Brain microvascular endothelial cell (primary cell): ENCODE data around the gene PLPP7.
"Not testable (repeated sequence)": the region's sequence is repeated elsewhere in the genome, so short reads cannot be mapped to it uniquely, and the experiment has no call there.

Experiments
- DNase-seq: peaks from one replicate; pipeline ENCODE4 v3.0.0-alpha.2; 2020
- H3K27ac ChIP-seq: fragments of 250-450 bp; sonication (Bioruptor Pico); 2 replicates; pipeline ENCODE4 v1.5.1; 2020; ENCODE audit warnings: mild to moderate bottlenecking, moderate library complexity
- H3K27me3 ChIP-seq: fragments of 250-450 bp; sonication (Bioruptor Pico); replicated peaks from 2 replicates; pipeline ENCODE4 v1.5.1; 2020; ENCODE audit warnings: mild to moderate bottlenecking
- H3K36me3 ChIP-seq: fragments of 250-450 bp; sonication (Bioruptor Pico); replicated peaks from 2 replicates; pipeline ENCODE4 v1.5.1; 2020; ENCODE audit warnings: mild to moderate bottlenecking
- H3K4me3 ChIP-seq: 2 replicates; pipeline ENCODE4 v1.5.1; 2011; ENCODE audit warnings: low read depth, mild to moderate bottlenecking, control low read depth, low read length, moderate library complexity
- CTCF ChIP-seq: IDR thresholded peaks from 2 replicates; pipeline ENCODE4 v1.5.1; 2011; ENCODE audit warnings: low read depth, mild to moderate bottlenecking, moderate library complexity, low read length, control low read depth, inconsistent platforms; ENCODE audit errors: missing control alignments
- in situ Hi-C: cut with HindIII; loops from 2 replicates; pipeline ENCODE4 v1.10.0; 2017; ENCODE audit warnings: low sequenced_read_pairs, low pct_ligation_motif_present

Gene PLPP7

GRCh38 chr9:131259432-131259898 lies 30.1 kb upstream of the PLPP7 start:
- no peak for TF ChIP-seq CTCF
- H3K27me3 ChIP-seq: no peaks in the 10 kb centered on the region
- DNase-seq: no peak
- no peak overlapping the region for H3K27ac ChIP-seq
- in situ Hi-C loops: no loop called here
- no peak overlapping the region for H3K4me3 ChIP-seq
- no peaks in the 10 kb centered on the region for H3K36me3 ChIP-seq

GRCh38 chr9:131259916-131260597 lies 29.5 kb upstream of the PLPP7 start:
- Histone ChIP-seq H3K27me3 (no peaks in the 10 kb centered on the region), H3K27ac (no peak overlapping the region), H3K4me3 (no peak overlapping the region), H3K36me3 (no peaks in the 10 kb centered on the region)
- DNase-seq: no peak
- TF ChIP-seq CTCF: no peak
- in situ Hi-C loops: no loop called here

GRCh38 chr9:131260751-131261452 lies 28.6 kb upstream of the PLPP7 start:
- no peak for DNase-seq
- H3K4me3 ChIP-seq: no peak overlapping the region
- no peak overlapping the region for H3K27ac ChIP-seq
- no peaks in the 10 kb centered on the region for H3K27me3 ChIP-seq
- in situ Hi-C loops: no loop called here
- TF ChIP-seq CTCF: no peak
- H3K36me3 ChIP-seq: no peaks in the 10 kb centered on the region

DNA sequence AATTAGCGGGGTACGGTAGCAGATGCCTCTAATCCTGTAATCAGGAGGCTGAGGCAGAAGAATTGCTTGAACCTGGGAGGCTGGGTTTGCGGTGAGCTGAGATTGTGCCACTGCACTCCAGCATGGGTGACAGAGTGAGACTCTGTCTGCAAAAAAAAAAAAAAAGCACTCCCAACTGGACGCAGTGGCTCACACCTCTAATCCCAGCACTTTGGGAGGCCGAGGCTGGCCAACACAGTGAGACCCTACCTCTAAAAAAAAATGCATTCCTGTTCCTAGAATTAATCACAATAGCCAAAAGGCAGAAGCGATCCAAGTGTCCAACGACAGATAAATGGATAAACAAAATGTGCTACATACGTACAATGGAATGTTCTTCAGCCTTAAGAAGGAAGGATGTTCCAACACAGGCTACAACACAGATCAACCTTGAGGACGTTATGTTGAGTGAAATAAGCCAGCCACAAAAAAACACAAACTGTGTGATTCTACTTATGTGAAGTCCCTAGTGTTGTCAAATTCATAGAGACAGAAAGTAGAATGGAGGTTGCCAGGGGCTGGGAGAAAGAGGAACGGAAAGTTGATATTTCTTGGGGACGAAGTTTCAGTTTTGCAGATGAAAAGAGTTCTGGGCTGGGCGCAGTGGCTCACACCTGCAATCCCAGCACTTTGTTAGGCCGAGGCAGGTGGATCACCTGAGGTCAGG lies 27.0 kb upstream of the PLPP7 start:
- DNase-seq: no peak
- in situ Hi-C loops: no loop called here
- no peak for TF ChIP-seq CTCF
- H3K4me3 ChIP-seq: no peak overlapping the region
- H3K27ac ChIP-seq: no peak overlapping the region
- H3K36me3 ChIP-seq: no peaks in the 10 kb centered on the region
- no peaks in the 10 kb centered on the region for H3K27me3 ChIP-seq

- H3K27ac ChIP-seq, DNase-seq, H3K27me3 ChIP-seq, in situ Hi-C loops, H3K36me3 ChIP-seq, H3K4me3 ChIP-seq: not testable (repeated sequence)
Observed at GRCh38 chr9:131263033-131263343, 26.5 kb upstream of the PLPP7 start.

DNA sequence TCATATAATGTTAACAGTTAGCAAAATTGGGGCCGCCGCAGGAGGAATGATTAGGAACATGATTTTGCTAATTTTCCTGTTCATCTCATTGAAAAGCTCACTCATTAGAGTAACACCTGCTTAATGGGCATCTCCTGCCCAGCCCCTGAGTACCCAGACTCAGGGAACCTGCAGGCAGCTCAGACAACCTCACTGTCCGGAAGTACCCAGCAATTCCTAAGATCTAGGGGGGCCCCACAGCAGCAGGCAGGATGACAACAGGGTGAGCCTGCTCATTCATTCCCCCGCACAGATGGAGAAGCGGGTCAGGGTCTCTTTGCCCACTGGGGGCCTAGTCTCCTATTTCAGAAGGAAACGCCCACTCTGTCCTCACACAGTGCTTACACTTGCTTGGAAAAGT lies 25.8 kb upstream of the PLPP7 start:
- in situ Hi-C loops: no loop called here
- H3K36me3 ChIP-seq: no peaks in the 10 kb centered on the region
- H3K27me3 ChIP-seq: no peaks in the 10 kb centered on the region
- DNase-seq: no peak
- no peak overlapping the region for H3K27ac ChIP-seq
- H3K4me3 ChIP-seq: no peak overlapping the region
- no peak for TF ChIP-seq CTCF
